Measurements from ENCODE around the gene JARID2. TPM values are rescaled to one million over a fixed set of nuclear protein-coding genes. Genes with fewer than 3 reads are reported as not detected.
A peak's percentile ranks its signal among the peaks of the same experiment; 100 is the strongest.

Gene JARID2
- total RNA-seq, 1 donor from 2014 or later, result 17.9 TPM

DNA sequence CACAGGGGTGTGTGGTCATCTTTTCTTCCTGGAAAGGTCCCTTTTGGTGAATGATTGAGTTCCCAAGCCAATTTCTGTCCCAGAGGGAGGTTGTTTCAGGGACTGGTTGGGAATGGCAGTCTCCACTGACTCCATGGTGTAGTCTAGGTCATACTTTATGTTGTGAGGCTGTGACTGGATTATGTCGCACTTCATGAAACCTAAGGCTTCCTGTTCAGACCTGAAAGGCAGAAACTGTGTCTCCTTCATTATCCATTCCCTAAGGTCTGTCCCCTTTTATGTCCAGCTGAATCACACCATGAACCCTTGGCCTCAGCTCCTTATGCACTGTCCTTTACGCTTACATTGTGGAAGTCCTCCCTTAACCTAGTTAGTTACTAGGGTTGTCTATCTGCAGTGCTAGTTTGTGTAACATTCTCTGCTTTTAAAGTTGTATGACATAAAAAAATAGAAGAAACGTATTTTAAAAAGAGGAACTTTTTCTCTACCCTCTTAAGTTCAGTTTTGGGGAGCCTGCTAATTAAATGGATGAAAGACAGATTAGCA is 191.3 kb downstream of the JARID2 start:
- Histone ChIP-seq H3K36me3 (no peaks in the 10 kb centered on the region), H3K27me3 (no peaks in the 10 kb centered on the region), H3K4me3 (no peak overlapping the region), H3K27ac (no peak overlapping the region), H3K4me1 (peaks cover 31% of the 10 kb centered on the region), H3K9me3 (peaks cover 5% of the 10 kb centered on the region)
- TF ChIP-seq POLR2AphosphoS5 (IDR thresholded peaks at IDR 0.05; ENCODE audit: insufficient read depth in 1 of 2, low read depth in 1 of 2), result no peak
- TF ChIP-seq POLR2A (IDR thresholded peaks at IDR 0.05), result no peak
- TF ChIP-seq, protein P1, sequence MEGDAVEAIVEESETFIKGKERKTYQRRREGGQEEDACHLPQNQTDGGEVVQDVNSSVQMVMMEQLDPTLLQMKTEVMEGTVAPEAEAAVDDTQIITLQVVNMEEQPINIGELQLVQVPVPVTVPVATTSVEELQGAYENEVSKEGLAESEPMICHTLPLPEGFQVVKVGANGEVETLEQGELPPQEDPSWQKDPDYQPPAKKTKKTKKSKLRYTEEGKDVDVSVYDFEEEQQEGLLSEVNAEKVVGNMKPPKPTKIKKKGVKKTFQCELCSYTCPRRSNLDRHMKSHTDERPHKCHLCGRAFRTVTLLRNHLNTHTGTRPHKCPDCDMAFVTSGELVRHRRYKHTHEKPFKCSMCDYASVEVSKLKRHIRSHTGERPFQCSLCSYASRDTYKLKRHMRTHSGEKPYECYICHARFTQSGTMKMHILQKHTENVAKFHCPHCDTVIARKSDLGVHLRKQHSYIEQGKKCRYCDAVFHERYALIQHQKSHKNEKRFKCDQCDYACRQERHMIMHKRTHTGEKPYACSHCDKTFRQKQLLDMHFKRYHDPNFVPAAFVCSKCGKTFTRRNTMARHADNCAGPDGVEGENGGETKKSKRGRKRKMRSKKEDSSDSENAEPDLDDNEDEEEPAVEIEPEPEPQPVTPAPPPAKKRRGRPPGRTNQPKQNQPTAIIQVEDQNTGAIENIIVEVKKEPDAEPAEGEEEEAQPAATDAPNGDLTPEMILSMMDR (IDR thresholded peaks at IDR 0.05), result no peak
- intact Hi-C loops (cut with DNase I), result no loop called here
- no peak for DNase-seq (ENCODE audit: extremely low spot score in 2 of 2)

DNA sequence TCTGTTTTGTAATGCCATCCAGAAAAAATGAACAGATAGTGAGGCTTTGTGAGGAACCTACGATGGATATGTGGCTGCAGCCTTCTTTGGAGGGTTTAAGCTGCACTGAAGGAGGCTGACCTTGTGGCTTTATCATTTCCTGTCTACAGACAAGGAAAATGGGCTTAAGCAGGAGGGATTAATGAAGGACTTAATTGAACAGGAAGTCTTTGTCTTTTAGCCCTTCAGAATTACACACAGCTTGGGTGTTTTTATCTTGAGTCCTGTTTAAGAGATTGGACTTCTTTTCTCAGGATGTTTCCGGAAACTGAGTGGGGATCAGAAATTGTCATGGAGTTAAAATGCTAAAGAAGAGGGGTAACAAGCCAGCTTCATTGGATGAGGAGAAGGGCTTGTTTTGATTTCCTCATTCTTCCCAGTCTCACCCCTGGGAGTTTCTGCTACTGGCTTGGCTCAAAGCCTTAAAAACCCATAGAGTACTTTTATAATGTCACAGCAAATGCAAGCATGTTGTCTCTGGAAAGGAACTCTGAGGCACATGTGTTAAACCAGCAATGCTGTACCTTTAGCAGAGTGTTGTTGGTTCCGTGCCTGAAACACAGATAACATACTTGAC is 193.6 kb downstream of the JARID2 start:
- intact Hi-C loops (cut with DNase I), result no loop called here
- Histone ChIP-seq H3K27me3 (no peaks in the 10 kb centered on the region), H3K4me1 (peaks cover 35% of the 10 kb centered on the region), H3K9me3 (peaks cover 5% of the 10 kb centered on the region), H3K36me3 (no peaks in the 10 kb centered on the region), H3K4me3 (no peak overlapping the region), H3K27ac (no peak overlapping the region)
- TF ChIP-seq, protein P1 (IDR thresholded peaks at IDR 0.05), result no peak
- TF ChIP-seq POLR2A (IDR thresholded peaks at IDR 0.05) (no peak), POLR2AphosphoS5 (IDR thresholded peaks at IDR 0.05; ENCODE audit: insufficient read depth in 1 of 2, low read depth in 1 of 2) (no peak)
- no peak for DNase-seq (ENCODE audit: extremely low spot score in 2 of 2)

DNA sequence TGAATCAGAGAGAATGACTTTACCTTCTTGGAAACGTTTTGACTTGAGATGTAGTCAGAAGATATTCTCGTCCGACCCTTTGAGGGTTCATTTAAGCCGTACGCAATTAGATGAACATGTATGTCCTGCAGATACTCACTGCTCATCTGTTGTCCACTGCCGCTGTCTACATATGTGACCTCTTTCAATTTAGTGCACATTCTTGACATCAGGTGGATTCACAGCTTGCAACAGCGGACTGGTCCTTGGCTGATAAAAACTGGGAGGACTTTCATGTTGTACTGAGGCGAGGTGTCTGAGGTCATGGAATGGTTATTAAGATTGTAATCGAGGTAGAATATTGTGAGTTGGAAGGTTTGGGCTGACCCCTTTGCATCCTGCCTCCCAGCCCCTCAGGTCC is 194.2 kb downstream of the JARID2 start:
- TF ChIP-seq POLR2AphosphoS5 (IDR thresholded peaks at IDR 0.05; ENCODE audit: insufficient read depth in 1 of 2, low read depth in 1 of 2), result no peak
- TF ChIP-seq POLR2A (IDR thresholded peaks at IDR 0.05), result no peak
- TF ChIP-seq, protein P1 (IDR thresholded peaks at IDR 0.05), result no peak
- Histone ChIP-seq H3K4me3 (no peak overlapping the region), H3K4me1 (peaks cover 40% of the 10 kb centered on the region), H3K27ac (no peak overlapping the region), H3K36me3 (no peaks in the 10 kb centered on the region), H3K9me3 (peaks cover 5% of the 10 kb centered on the region), H3K27me3 (no peaks in the 10 kb centered on the region)
- DNase-seq (ENCODE audit: extremely low spot score in 2 of 2), result no peak
- intact Hi-C loops (cut with DNase I), result no loop called here

DNA sequence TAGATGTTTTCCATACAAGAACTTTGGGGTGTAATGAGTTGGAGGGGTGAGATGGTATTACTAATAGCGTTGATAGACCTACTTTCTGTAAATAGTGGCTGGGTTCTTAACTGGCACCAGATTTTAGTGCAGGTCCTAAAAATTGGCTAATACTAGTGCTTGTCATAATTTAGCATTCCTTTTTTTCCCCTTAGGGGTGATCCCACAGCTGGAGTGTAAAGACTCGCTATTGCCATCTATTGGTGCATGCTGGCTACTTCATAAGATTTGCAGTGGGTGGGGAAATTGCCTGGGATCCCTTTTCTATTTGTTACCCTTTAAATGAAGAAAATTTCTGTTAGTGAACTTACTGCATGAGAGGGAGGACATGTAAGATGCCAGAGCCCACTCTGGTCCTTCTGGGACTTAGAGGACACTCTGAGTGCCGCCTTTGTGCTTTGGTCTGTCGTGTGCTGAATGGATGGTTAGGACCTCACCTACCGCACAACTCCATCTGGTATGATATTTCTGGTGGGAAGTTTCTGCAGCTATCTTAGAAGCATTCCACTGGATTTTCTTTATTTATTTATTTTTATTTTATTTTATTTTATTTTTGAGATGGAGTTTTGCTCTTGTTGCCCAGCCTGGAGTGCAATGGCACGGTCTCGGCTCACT is 195.5 kb downstream of the JARID2 start:
- TF ChIP-seq POLR2A (IDR thresholded peaks at IDR 0.05), result no peak
- TF ChIP-seq POLR2AphosphoS5 (IDR thresholded peaks at IDR 0.05; ENCODE audit: insufficient read depth in 1 of 2, low read depth in 1 of 2), result no peak
- TF ChIP-seq, protein P1 (IDR thresholded peaks at IDR 0.05), result peak; percentile 16 to 68 (median 59)
- intact Hi-C loops (cut with DNase I), result no loop called here
- DNase-seq (ENCODE audit: extremely low spot score in 2 of 2), result no peak

DNA sequence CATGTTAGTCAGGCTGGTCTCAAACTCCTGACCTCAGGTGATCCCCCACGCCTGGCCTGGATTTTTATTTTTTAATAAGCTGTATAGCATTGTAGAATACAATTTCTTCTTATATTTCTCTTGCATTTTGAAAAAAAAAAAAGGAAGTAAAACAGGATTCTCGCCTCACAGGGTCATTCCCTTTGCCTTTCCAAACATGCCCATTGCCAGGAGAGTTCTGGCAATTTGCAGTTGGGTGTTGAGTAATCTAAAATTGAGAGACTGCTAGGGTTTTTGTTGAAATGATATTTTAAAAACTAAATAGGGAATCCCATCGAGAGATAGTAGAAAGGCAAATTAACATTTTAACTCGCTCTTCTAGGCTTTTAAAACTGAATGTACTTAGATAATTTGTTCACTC is 196.1 kb downstream of the JARID2 start:
- peaks cover 42% of the 10 kb centered on the region for H3K4me1 ChIP-seq
- no peaks in the 10 kb centered on the region for H3K36me3 ChIP-seq
- no peaks in the 10 kb centered on the region for H3K9me3 ChIP-seq
- intact Hi-C loops (cut with DNase I), result no loop called here
- TF ChIP-seq, protein P1 (IDR thresholded peaks at IDR 0.05), result no peak
- TF ChIP-seq POLR2A (IDR thresholded peaks at IDR 0.05), result no peak
- TF ChIP-seq POLR2AphosphoS5 (IDR thresholded peaks at IDR 0.05; ENCODE audit: insufficient read depth in 1 of 2, low read depth in 1 of 2), result no peak
- no peaks in the 10 kb centered on the region for H3K27me3 ChIP-seq
- H3K4me3 ChIP-seq, result no peak overlapping the region
- no peak overlapping the region for H3K27ac ChIP-seq
- no peak for DNase-seq (ENCODE audit: extremely low spot score in 2 of 2)

More for the DNA sequence above, 195.5 kb downstream of the JARID2 start:
- no peak overlapping the region for H3K4me3 ChIP-seq
- no peaks in the 10 kb centered on the region for H3K36me3 ChIP-seq
- H3K9me3 ChIP-seq, result no peaks in the 10 kb centered on the region
- H3K27me3 ChIP-seq, result no peaks in the 10 kb centered on the region
- no peak overlapping the region for H3K27ac ChIP-seq
- H3K4me1 ChIP-seq, result peaks cover 42% of the 10 kb centered on the region
